GM19099 (cell line): ENCODE results near the gene MEF2D.

Source experiments
- POLR2A ChIP-seq: IDR thresholded peaks from 3 replicates; pipeline ENCODE4 v1.6.1; 2011; ENCODE audit warnings: low read depth; ENCODE audit not compliant: insufficient read length; ENCODE audit errors: extremely low read depth

The MEF2D gene

DNA sequence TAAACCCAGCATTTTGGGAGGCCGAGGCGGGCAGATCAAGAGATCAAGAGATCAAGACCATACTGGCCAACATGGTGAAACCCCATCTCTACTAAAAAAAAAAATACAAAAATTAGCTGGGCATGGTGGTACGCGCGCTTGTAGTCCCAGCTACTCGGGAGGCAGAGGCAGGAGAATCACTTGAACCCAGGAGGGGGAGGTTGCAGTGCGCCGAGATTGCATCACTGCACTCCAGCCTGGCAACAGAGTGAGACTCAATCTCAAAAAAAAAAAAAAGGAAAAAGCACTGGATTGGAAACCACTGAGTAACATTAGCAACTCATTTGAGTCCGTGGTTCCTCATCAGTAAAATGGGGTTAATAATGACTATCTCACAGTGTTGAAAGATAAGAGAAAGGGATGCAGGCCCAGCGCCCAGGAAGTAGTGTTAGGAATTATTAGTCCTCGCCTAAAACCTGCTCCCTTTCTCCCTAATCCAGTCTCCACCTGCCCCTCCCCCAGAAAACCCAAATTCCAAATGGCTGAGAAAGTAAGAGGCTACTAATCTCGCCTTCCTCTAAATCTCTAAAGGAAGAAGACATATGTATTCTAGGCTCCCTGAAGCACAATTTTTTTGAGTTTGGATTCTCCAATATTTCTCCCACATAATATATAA is 82.0 kb downstream of the MEF2D start:
- TF ChIP-seq POLR2A: no peak

DNA sequence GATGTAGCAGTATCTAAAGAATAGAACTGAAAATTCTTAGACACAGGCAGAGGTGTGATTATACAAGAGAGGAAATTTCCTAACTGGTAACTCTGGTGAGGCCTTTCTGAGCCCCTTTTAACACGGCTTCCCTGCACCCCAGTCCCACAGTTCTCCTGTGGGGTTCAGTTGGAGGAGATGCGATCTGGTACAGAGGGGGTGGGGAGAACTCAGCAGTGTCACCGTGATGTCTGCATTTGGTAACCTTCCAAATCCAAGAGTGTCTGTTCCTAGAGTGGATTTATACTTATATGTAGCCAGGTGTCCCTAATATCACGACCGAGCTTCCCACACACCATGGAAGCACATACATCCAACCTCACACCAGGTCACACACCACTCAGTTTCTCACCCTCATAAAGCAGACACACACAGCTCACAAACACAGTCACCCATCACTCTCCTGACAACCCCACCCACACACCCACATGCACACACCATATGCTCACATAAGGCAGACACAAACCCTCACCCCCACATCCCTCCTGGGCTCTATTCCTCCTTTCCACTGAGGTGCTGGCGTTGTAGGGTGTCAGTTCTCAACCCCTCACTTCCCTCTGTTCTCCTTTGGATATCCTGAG is 83.1 kb downstream of the MEF2D start:
- TF ChIP-seq POLR2A: no peak

DNA sequence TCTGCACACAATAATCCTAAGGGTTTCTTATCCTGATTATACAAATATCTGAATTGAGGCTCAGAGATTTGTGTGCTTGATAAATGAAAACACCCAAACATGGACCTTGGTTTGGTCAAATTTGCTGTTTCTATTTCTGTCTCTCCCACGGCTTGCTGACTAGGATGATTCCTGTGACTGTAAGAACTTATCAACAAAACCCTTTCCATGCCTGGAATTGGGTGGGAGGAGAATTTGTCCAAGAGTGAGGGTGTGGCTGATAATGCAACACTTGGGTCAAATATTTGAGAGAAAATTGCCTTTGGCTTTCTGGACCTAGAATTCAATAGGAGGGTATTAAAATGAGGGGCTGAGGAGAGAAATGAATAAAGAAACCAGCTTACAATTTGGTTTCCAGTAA is 83.6 kb downstream of the MEF2D start:
- TF ChIP-seq POLR2A: no peak

DNA sequence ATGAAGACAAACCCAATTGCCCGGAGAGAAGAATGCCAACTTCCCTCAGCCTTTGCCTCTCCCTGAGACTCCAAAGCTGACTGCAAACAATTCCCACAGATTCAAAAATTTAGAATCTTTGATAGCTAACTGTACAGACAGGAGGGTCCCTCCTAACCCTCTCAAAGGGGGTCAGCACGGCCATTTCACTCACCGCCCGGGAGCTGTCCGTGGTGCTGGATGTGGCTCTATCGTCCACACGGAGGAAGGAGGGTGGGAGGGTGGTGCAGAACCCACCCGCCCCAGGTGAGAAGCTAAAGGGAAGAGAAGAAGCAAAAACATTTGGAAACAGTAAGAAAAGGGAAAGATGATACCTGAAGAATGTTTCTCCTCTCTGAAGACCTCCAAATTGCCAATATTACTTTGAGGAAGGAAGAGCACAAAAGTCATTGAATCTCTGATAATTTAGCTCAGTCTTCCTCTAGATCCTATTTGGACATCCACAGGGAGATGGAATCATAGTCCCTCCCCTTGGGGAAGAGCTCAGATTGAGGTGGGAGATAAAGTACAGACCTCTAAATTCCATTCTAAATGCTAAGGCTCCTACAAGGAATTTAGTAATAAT is 86.0 kb downstream of the MEF2D start:
- TF ChIP-seq POLR2A: no peak
